ENCODE measurements around the gene SPACA7. TPM values are rescaled to one million over a fixed set of nuclear protein-coding genes. Genes with fewer than 3 reads are reported as not detected.

Gene SPACA7
- total RNA-seq, 1 experiment from 2014 or later = not detected

DNA sequence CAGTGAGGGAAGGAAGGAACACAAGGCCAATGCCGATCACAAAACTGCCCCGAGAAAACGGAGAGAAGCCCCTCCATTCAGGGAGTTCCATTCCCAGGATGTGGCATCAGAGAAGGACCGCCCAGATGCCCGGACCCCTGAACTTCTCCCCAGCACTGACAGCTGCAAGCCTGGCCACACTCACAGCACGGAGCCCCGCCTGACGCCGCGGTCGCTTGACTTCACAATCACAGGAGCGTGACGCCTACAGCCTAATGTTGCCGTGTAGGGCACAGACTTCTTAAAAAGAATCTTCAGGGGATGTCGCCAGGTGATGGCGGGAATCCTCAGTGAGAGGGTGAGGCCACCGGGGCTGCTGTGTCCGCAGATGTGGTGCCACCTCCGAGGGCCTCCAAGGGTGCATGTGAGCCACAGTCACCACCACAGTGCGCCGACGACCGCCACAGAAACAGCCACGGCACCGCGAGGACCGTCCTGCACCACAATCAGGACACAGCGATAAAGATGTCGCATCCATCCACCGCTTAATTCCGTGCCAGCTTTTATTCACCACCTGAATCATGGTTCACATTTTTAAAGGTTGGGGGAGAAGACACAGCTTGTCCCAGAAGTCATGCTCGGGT, 77.2 kb downstream of the SPACA7 start:
- Histone ChIP-seq H3K27ac (ENCODE audit: low read depth, low read length) (no peak overlapping the region), H3K4me1 (ENCODE audit: control insufficient read depth in 1 of 2, insufficient read depth in 2 of 2, low read length in 2 of 2) (no peaks in the 10 kb centered on the region), H3K79me2 (ENCODE audit: insufficient read depth, low read length) (no peaks in the 10 kb centered on the region), H2AFZ (ENCODE audit: low read depth, low read length, poor library complexity, severe bottlenecking) (no peak overlapping the region), H3K36me3 (ENCODE audit: control insufficient read depth in 1 of 2, insufficient read depth in 2 of 2, low read length in 2 of 2) (no peaks in the 10 kb centered on the region), H4K20me1 (ENCODE audit: insufficient read depth) (no peaks in the 10 kb centered on the region), H3K9me2 (ENCODE audit: insufficient read depth) (no peaks in the 10 kb centered on the region), H3K4me2 (ENCODE audit: low read length) (no peak overlapping the region), H3K27me3 (ENCODE audit: insufficient read depth, low read length) (no peaks in the 10 kb centered on the region), H3K9ac (ENCODE audit: low read length) (no peak overlapping the region), H3K9me3 (ENCODE audit: control insufficient read depth in 1 of 2, insufficient read depth in 1 of 2, low read depth in 1 of 2, low read length in 2 of 2) (no peaks in the 10 kb centered on the region), H3K4me3 (replicated peaks in 1 of 2; ENCODE audit: low read depth in 1 of 2, low read length in 2 of 2) (no peak overlapping the region)
- DNase-seq (ENCODE audit: low read depth, low spot score) (no peak), ATAC-seq (no peak)
- POLR2A ChIA-PET = no interaction called here
- intact Hi-C loops (cut with micrococcal nuclease) = no loop called here
- BruUV-seq (replicated peaks) = no TSS peak
- RAD21 ChIA-PET (ENCODE audit: low non-redundant PET in 1 of 2, low total read pairs in 2 of 2, uncharacterized antibody in 2 of 2, unreplicated experiment in 2 of 2) = no interaction called here
- no peak for TF ChIP-seq CEBPB (IDR thresholded peaks at IDR 0.05; ENCODE audit: low read depth)
- TF ChIP-seq TCF7L2 (IDR thresholded peaks at IDR 0.05; ENCODE audit: borderline replicate concordance, extremely low read depth, insufficient read depth, insufficient read length) = no peak
- no peak for TF ChIP-seq SP1 (IDR thresholded peaks at IDR 0.05; ENCODE audit: low read depth)
- CTCF ChIA-PET = no interaction called here

DNA sequence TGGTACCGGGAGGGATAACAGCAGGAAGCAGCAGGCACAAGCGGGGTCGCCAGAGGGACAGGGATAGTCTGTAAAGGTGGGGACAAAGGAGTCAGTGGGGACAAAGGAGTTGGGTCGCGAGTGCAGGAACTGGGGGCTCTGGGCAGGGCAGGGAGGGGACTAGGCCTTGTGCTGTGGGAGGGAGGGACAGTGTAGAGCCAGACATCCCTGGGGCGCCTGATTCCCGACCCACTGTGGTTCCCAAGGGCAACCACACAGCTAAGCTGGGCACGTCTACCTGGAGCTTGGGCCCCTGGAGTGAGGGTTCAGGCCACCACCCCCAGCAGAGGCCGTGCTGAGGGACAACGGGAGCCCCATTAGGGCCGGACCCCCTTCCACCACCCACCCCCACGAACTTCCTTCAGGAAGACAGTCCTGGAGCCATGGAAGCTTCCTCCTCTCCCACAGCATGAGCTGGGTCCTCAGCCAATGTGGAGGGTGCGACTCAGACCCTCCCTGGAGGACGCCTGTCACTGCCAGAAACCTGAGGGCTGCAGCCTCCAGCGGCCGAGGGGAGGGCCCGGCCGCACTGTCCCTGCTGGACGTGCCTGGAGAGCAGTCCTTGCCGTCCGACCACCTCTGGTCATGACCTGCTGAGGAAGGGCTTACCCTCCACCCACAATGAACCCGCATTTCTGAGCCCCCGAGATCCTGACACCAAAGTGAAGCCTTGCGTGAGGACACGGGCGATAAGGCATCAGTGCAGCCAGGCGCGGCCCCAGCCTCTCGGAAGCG, 77.9 kb downstream of the SPACA7 start:
- intact Hi-C loops (cut with micrococcal nuclease) = no loop called here
- ChIA-PET POLR2A (no interaction called here), CTCF (no interaction called here), RAD21 (ENCODE audit: low non-redundant PET in 1 of 2, low total read pairs in 2 of 2, uncharacterized antibody in 2 of 2, unreplicated experiment in 2 of 2) (no interaction called here)
- BruUV-seq (replicated peaks) = no TSS peak
- Histone ChIP-seq H3K79me2 (ENCODE audit: insufficient read depth, low read length) (no peaks in the 10 kb centered on the region), H3K4me2 (ENCODE audit: low read length) (no peak overlapping the region), H3K27ac (ENCODE audit: low read depth, low read length) (no peak overlapping the region), H3K9me3 (ENCODE audit: control insufficient read depth in 1 of 2, insufficient read depth in 1 of 2, low read depth in 1 of 2, low read length in 2 of 2) (no peaks in the 10 kb centered on the region), H2AFZ (ENCODE audit: low read depth, low read length, poor library complexity, severe bottlenecking) (no peak overlapping the region), H4K20me1 (ENCODE audit: insufficient read depth) (no peaks in the 10 kb centered on the region), H3K27me3 (ENCODE audit: insufficient read depth, low read length) (no peaks in the 10 kb centered on the region), H3K4me3 (replicated peaks in 1 of 2; ENCODE audit: low read depth in 1 of 2, low read length in 2 of 2) (no peak overlapping the region), H3K4me1 (ENCODE audit: control insufficient read depth in 1 of 2, insufficient read depth in 2 of 2, low read length in 2 of 2) (no peaks in the 10 kb centered on the region), H3K9me2 (ENCODE audit: insufficient read depth) (no peaks in the 10 kb centered on the region), H3K36me3 (ENCODE audit: control insufficient read depth in 1 of 2, insufficient read depth in 2 of 2, low read length in 2 of 2) (no peaks in the 10 kb centered on the region), H3K9ac (ENCODE audit: low read length) (no peak overlapping the region)
- DNase-seq (ENCODE audit: low read depth, low spot score) (no peak), ATAC-seq (no peak)
- TF ChIP-seq CBX3 (IDR thresholded peaks at IDR 0.05; ENCODE audit: low read depth) (no peak), SP1 (IDR thresholded peaks at IDR 0.05; ENCODE audit: low read depth) (no peak), EGR1 (IDR thresholded peaks at IDR 0.05; ENCODE audit: low read depth) (no peak), ELF1 (IDR thresholded peaks at IDR 0.05; ENCODE audit: borderline replicate concordance, low read depth) (no peak), POLR2AphosphoS5 (IDR thresholded peaks at IDR 0.05; ENCODE audit: low read depth, low read length) (no peak), SIN3A (IDR thresholded peaks at IDR 0.05; ENCODE audit: low read depth) (no peak), RAD21 (IDR thresholded peaks at IDR 0.05; ENCODE audit: low read depth) (no peak), ZFX (IDR thresholded peaks at IDR 0.05) (no peak), JUND (IDR thresholded peaks at IDR 0.05) (no peak)
- TF ChIP-seq, protein P1, sequence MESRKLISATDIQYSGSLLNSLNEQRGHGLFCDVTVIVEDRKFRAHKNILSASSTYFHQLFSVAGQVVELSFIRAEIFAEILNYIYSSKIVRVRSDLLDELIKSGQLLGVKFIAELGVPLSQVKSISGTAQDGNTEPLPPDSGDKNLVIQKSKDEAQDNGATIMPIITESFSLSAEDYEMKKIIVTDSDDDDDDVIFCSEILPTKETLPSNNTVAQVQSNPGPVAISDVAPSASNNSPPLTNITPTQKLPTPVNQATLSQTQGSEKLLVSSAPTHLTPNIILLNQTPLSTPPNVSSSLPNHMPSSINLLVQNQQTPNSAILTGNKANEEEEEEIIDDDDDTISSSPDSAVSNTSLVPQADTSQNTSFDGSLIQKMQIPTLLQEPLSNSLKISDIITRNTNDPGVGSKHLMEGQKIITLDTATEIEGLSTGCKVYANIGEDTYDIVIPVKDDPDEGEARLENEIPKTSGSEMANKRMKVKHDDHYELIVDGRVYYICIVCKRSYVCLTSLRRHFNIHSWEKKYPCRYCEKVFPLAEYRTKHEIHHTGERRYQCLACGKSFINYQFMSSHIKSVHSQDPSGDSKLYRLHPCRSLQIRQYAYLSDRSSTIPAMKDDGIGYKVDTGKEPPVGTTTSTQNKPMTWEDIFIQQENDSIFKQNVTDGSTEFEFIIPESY (IDR thresholded peaks at IDR 0.05; ENCODE audit: extremely low read depth, insufficient replicate concordance, low read length) = no peak
- TF ChIP-seq, protein P2, sequence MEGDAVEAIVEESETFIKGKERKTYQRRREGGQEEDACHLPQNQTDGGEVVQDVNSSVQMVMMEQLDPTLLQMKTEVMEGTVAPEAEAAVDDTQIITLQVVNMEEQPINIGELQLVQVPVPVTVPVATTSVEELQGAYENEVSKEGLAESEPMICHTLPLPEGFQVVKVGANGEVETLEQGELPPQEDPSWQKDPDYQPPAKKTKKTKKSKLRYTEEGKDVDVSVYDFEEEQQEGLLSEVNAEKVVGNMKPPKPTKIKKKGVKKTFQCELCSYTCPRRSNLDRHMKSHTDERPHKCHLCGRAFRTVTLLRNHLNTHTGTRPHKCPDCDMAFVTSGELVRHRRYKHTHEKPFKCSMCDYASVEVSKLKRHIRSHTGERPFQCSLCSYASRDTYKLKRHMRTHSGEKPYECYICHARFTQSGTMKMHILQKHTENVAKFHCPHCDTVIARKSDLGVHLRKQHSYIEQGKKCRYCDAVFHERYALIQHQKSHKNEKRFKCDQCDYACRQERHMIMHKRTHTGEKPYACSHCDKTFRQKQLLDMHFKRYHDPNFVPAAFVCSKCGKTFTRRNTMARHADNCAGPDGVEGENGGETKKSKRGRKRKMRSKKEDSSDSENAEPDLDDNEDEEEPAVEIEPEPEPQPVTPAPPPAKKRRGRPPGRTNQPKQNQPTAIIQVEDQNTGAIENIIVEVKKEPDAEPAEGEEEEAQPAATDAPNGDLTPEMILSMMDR (IDR thresholded peaks at IDR 0.05 in 2 of 3, conservative IDR thresholded peaks at IDR 0.05 in 1 of 3; ENCODE audit: borderline replicate concordance in 1 of 3, insufficient read depth in 1 of 3, low read depth in 2 of 3, low read length in 2 of 3) = no peak

All from HCT116 (cell line).